UCSD-AML1 (cell line): ENCODE measurements around the gene MFN2.
"Not testable (repeated sequence)": the region's sequence is repeated elsewhere in the genome, so short reads cannot be mapped to it uniquely, and the experiment has no call there.

Experiments used
- DNase-seq: peaks from one replicate; lab custom pipeline; 2025; ENCODE audit not compliant: unreplicated experiment; lab: John Stamatoyannopoulos, UW

MFN2 gene

GRCh38 chr1:11979851-11980675 is at the start of gene MFN2:
Gene MFN2 (plus strand): TSS chr1:11980444. CDS start chr1:11989169, 8,725 bp downstream.
- DNase-seq = peak; percentile 98

- DNase-seq = no peak
Measured at GRCh38 chr1:11930571-11931445, 49.4 kb upstream of the MFN2 start.

GRCh38 chr1:11931845-11932244 is 48.4 kb upstream of the MFN2 start:
- no peak for DNase-seq

GRCh38 chr1:11934302-11935056 is 45.8 kb upstream of the MFN2 start, which contains the start of gene PLOD1:
Gene PLOD1 (plus strand): TSS chr1:11934717. CDS start chr1:11934780, 63 bp downstream.
- DNase-seq = peak; percentile 94

- no peak for DNase-seq
Measured at GRCh38 chr1:11935057-11935412, 45.2 kb upstream of the MFN2 start.

- not testable (repeated sequence) for DNase-seq
Measured at GRCh38 chr1:11935733-11936132, 44.5 kb upstream of the MFN2 start.

- DNase-seq = no peak
Measured at GRCh38 chr1:11938722-11939526, 41.3 kb upstream of the MFN2 start.

- not testable (repeated sequence) for DNase-seq
Measured at GRCh38 chr1:11939794-11940193, 40.5 kb upstream of the MFN2 start.

GRCh38 chr1:11940260-11940921 is 39.9 kb upstream of the MFN2 start:
- no peak for DNase-seq

GRCh38 chr1:11942280-11942679 is 38.0 kb upstream of the MFN2 start:
- no peak for DNase-seq

- DNase-seq = no peak
Measured at GRCh38 chr1:11943619-11944018, 36.6 kb upstream of the MFN2 start.

- DNase-seq = no peak
Measured at GRCh38 chr1:11944358-11944931, 35.8 kb upstream of the MFN2 start.

GRCh38 chr1:11946647-11947046 is 33.6 kb upstream of the MFN2 start:
- DNase-seq = no peak

- DNase-seq = no peak
Measured at GRCh38 chr1:11948822-11949458, 31.3 kb upstream of the MFN2 start.

GRCh38 chr1:11951901-11952300 is 28.3 kb upstream of the MFN2 start:
- DNase-seq = no peak

GRCh38 chr1:11952455-11953109 is 27.7 kb upstream of the MFN2 start:
- no peak for DNase-seq

GRCh38 chr1:11955221-11955620 is 25.0 kb upstream of the MFN2 start:
- no peak for DNase-seq

GRCh38 chr1:11957398-11957797 is 22.8 kb upstream of the MFN2 start:
- DNase-seq = no peak

GRCh38 chr1:11957897-11958296 is 22.3 kb upstream of the MFN2 start:
- DNase-seq = no peak
